ENCODE measurements around the gene SSRP1.

SSRP1 gene

GRCh38 chr11:57376095-57377090, 40.7 kb upstream of the SSRP1 start:
- Histone ChIP-seq H3K27me3 (peaks cover 24% of the 10 kb centered on the region), H3K27ac (no peak overlapping the region), H3K36me3 (no peaks in the 10 kb centered on the region), H3K4me3 (ENCODE audit: low read depth in 1 of 2, low read length in 1 of 2) (no peak overlapping the region), H3K4me1 (ENCODE audit: control insufficient read depth in 1 of 2, insufficient read depth in 1 of 2, low read depth in 1 of 2, low read length in 1 of 2) (no peaks in the 10 kb centered on the region), H3K9me3 (no peaks in the 10 kb centered on the region)
- no peak for TF ChIP-seq CTCF (IDR thresholded peaks at IDR 0.05)

GRCh38 chr11:57375490-57375889, 39.8 kb upstream of the SSRP1 start:
- no peaks in the 10 kb centered on the region for H3K9me3 ChIP-seq
- no peak overlapping the region for H3K4me3 ChIP-seq (ENCODE audit: low read depth in 1 of 2, low read length in 1 of 2)
- H3K4me1 ChIP-seq (ENCODE audit: control insufficient read depth in 1 of 2, insufficient read depth in 1 of 2, low read depth in 1 of 2, low read length in 1 of 2): no peaks in the 10 kb centered on the region
- H3K27ac ChIP-seq: no peak overlapping the region
- no peaks in the 10 kb centered on the region for H3K36me3 ChIP-seq
- no peak for TF ChIP-seq CTCF (IDR thresholded peaks at IDR 0.05)
- H3K27me3 ChIP-seq: peaks cover 24% of the 10 kb centered on the region

GRCh38 chr11:57374966-57375365, 39.3 kb upstream of the SSRP1 start:
- Histone ChIP-seq H3K4me1 (ENCODE audit: control insufficient read depth in 1 of 2, insufficient read depth in 1 of 2, low read depth in 1 of 2, low read length in 1 of 2) (no peaks in the 10 kb centered on the region), H3K9me3 (no peaks in the 10 kb centered on the region), H3K27me3 (peaks cover 24% of the 10 kb centered on the region), H3K27ac (no peak overlapping the region), H3K36me3 (no peaks in the 10 kb centered on the region), H3K4me3 (ENCODE audit: low read depth in 1 of 2, low read length in 1 of 2) (no peak overlapping the region)
- no peak for TF ChIP-seq CTCF (IDR thresholded peaks at IDR 0.05)

- Histone ChIP-seq H3K27me3 (peaks cover 18% of the 10 kb centered on the region), H3K36me3 (no peaks in the 10 kb centered on the region), H3K9me3 (no peaks in the 10 kb centered on the region), H3K4me3 (ENCODE audit: low read depth in 1 of 2, low read length in 1 of 2) (no peak overlapping the region), H3K4me1 (ENCODE audit: control insufficient read depth in 1 of 2, insufficient read depth in 1 of 2, low read depth in 1 of 2, low read length in 1 of 2) (peaks cover 0 to 8% of the 10 kb centered on the region in 2 experiments), H3K27ac (no peak overlapping the region)
- no peak for TF ChIP-seq CTCF (IDR thresholded peaks at IDR 0.05)
These were observed 37.5 kb upstream of the SSRP1 start for GRCh38 chr11:57373146-57373545.

- Histone ChIP-seq H3K36me3 (no peaks in the 10 kb centered on the region), H3K9me3 (no peaks in the 10 kb centered on the region), H3K4me1 (ENCODE audit: control insufficient read depth in 1 of 2, insufficient read depth in 1 of 2, low read depth in 1 of 2, low read length in 1 of 2) (peaks cover 0 to 11% of the 10 kb centered on the region in 2 experiments), H3K4me3 (ENCODE audit: low read depth in 1 of 2, low read length in 1 of 2) (no peak overlapping the region), H3K27ac (no peak overlapping the region), H3K27me3 (no peaks in the 10 kb centered on the region)
- TF ChIP-seq CTCF (IDR thresholded peaks at IDR 0.05): no peak
These were observed 35.2 kb upstream of the SSRP1 start for GRCh38 chr11:57370941-57371340.

All from neutrophil (primary cell).